Activated CD4-positive, alpha-beta T cell treated with anti-CD3 and anti-CD28 coated beads, Interleukin-2, amount 50 U/mL, for 4 hours (primary cell): ENCODE data around the gene AARS2.
"Not testable (repeated sequence)": the region's sequence is repeated elsewhere in the genome, so short reads cannot be mapped to it uniquely, and the experiment has no call there.

ENCODE experiments used
- DNase-seq, 2 experiments: peaks; one replicate each; pipeline ENCODE4 v3.0.0-alpha.2; 2020

AARS2 gene

GRCh38 chr6:44312901-44313788 lies at the start of gene AARS2:
TSS of gene AARS2 (minus strand) at chr6:44313347. CDS start at chr6:44313323, 24 bp downstream.
- DNase-seq: peak; percentile 88 to 93

- no peak for DNase-seq
Observed at GRCh38 chr6:44361947-44362346, 48.8 kb upstream of the AARS2 start.

GRCh38 chr6:44359973-44360372 lies 46.8 kb upstream of the AARS2 start:
- no peak for DNase-seq

- DNase-seq: no peak
Observed at GRCh38 chr6:44356487-44356886, 43.3 kb upstream of the AARS2 start.

GRCh38 chr6:44355640-44356039 lies 42.5 kb upstream of the AARS2 start:
- DNase-seq: no peak

GRCh38 chr6:44353336-44353735 lies 40.2 kb upstream of the AARS2 start:
- DNase-seq: no peak

- no peak for DNase-seq
Observed at GRCh38 chr6:44352259-44352658, 39.1 kb upstream of the AARS2 start.

GRCh38 chr6:44350650-44350994 lies 37.5 kb upstream of the AARS2 start:
- DNase-seq: not testable (repeated sequence)

GRCh38 chr6:44349904-44350649 lies 36.9 kb upstream of the AARS2 start:
- no peak for DNase-seq

- not testable (repeated sequence) for DNase-seq
Observed at GRCh38 chr6:44346818-44347217, 33.7 kb upstream of the AARS2 start.

- DNase-seq: no peak
Observed at GRCh38 chr6:44342489-44342888, 29.3 kb upstream of the AARS2 start, which contains the start of gene SPATS1. TSS of gene SPATS1 (plus strand) at chr6:44342650. CDS start at chr6:44343096, 446 bp downstream.

- DNase-seq: no peak
Observed at GRCh38 chr6:44342052-44342451, 28.9 kb upstream of the AARS2 start.

- DNase-seq: no peak
Observed at GRCh38 chr6:44341095-44341890, 28.1 kb upstream of the AARS2 start.

- DNase-seq: no peak
Observed at GRCh38 chr6:44339763-44340625, 26.8 kb upstream of the AARS2 start.

GRCh38 chr6:44339301-44339700 lies 26.2 kb upstream of the AARS2 start:
- no peak for DNase-seq

GRCh38 chr6:44338228-44339122 lies 25.3 kb upstream of the AARS2 start:
- DNase-seq: peak; percentile 61 to 65

GRCh38 chr6:44335631-44336030 lies 22.5 kb upstream of the AARS2 start:
- DNase-seq: no peak

GRCh38 chr6:44333942-44334341 lies 20.8 kb upstream of the AARS2 start:
- no peak for DNase-seq

- no peak for DNase-seq
Observed at GRCh38 chr6:44333273-44333919, 20.2 kb upstream of the AARS2 start.

- DNase-seq: no peak
Observed at GRCh38 chr6:44332585-44332984, 19.4 kb upstream of the AARS2 start.

- DNase-seq: no peak
Observed at GRCh38 chr6:44329858-44330257, 16.7 kb upstream of the AARS2 start.
